ENCODE data around the gene TMPRSS4. TPM values are rescaled to one million over a fixed set of nuclear protein-coding genes. Genes with fewer than 3 reads are reported as not detected.

The TMPRSS4 gene
- total RNA-seq, 1 donor from 2014 or later, result 7.9 TPM

- ATAC-seq, result no peak
- no peak for TF ChIP-seq CTCF (IDR thresholded peaks at IDR 0.05)
- no peaks in the 10 kb centered on the region for H3K4me1 ChIP-seq
- no peaks in the 10 kb centered on the region for H3K9me3 ChIP-seq
- H3K27me3 ChIP-seq (ENCODE audit: low read depth), result no peaks in the 10 kb centered on the region
- no peak for DNase-seq
- intact Hi-C loops (cut with DNase I), result no loop called here
- H3K4me3 ChIP-seq, result no peak overlapping the region
- H3K27ac ChIP-seq, result no peak overlapping the region
- H3K36me3 ChIP-seq, result peaks cover under 1% of the 10 kb centered on the region
These were observed 55.7 kb downstream of the TMPRSS4 start for GRCh38 chr11:118132385-118133151.

GRCh38 chr11:118133816-118134215 lies 56.9 kb downstream of the TMPRSS4 start:
- intact Hi-C loops (cut with DNase I), result no loop called here
- H3K27ac ChIP-seq, result no peak overlapping the region
- H3K27me3 ChIP-seq (ENCODE audit: low read depth), result no peaks in the 10 kb centered on the region
- no peak overlapping the region for H3K4me3 ChIP-seq
- DNase-seq (no peak), ATAC-seq (no peak)
- no peak for TF ChIP-seq CTCF (IDR thresholded peaks at IDR 0.05)
- H3K36me3 ChIP-seq, result peaks cover 5% of the 10 kb centered on the region
- H3K9me3 ChIP-seq, result no peaks in the 10 kb centered on the region
- H3K4me1 ChIP-seq, result no peaks in the 10 kb centered on the region

- intact Hi-C loops (cut with DNase I), result no loop called here
- no peak overlapping the region for H3K27ac ChIP-seq
- DNase-seq (no peak), ATAC-seq (no peak)
- H3K27me3 ChIP-seq (ENCODE audit: low read depth), result no peaks in the 10 kb centered on the region
- H3K4me1 ChIP-seq, result no peaks in the 10 kb centered on the region
- H3K36me3 ChIP-seq, result peaks cover 5% of the 10 kb centered on the region
- no peak for TF ChIP-seq CTCF (IDR thresholded peaks at IDR 0.05)
- H3K4me3 ChIP-seq, result no peak overlapping the region
- no peaks in the 10 kb centered on the region for H3K9me3 ChIP-seq
These were observed 58.3 kb downstream of the TMPRSS4 start for GRCh38 chr11:118135051-118135795.

DNA sequence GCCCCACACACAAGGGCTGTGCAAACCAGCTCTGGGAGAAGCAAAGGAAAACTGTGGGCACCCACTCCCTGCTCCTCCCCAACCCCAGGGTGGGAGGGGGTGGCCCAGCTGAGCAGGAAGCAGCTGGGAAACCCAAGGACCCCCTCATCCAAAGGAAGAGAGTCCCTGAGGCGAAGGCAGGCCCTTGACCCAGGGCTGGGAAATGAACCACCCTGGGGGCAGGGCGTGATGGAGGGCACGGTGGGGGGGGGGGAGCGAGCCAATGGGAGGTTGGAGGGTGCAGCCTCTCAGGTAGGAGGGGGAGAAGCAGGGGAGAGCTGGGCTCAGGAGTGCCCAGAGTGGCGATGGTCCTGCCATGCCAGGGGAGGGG lies 58.9 kb downstream of the TMPRSS4 start:
- Histone ChIP-seq H3K9me3 (no peaks in the 10 kb centered on the region), H3K4me1 (no peaks in the 10 kb centered on the region), H3K36me3 (peaks cover 5% of the 10 kb centered on the region), H3K27me3 (ENCODE audit: low read depth) (no peaks in the 10 kb centered on the region), H3K4me3 (no peak overlapping the region), H3K27ac (no peak overlapping the region)
- TF ChIP-seq CTCF (IDR thresholded peaks at IDR 0.05), result no peak
- DNase-seq, result no peak
- ATAC-seq, result no peak
- intact Hi-C loops (cut with DNase I), result no loop called here

DNA sequence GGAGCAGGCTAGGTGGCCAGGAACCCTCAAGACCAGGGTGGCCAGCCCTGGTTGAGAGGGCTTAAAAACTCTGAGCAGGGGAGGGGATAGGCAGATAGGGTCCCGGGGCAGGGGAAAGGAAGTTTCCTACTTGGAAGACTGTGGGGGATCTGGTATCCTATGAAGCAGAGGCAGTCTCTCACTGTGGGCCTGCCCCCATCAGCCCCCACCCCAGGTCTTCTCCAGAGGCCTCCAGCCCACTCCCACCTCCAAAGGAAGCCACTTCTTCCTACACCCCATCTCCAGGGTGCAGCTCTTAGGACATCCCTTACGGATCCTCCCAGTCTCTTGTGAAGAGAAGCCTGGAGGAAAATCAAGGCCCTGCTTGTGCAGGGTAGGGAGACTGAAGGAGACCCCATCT lies 59.5 kb downstream of the TMPRSS4 start:
- H3K36me3 ChIP-seq, result peaks cover 5% of the 10 kb centered on the region
- DNase-seq, result no peak
- no peaks in the 10 kb centered on the region for H3K9me3 ChIP-seq
- H3K27me3 ChIP-seq (ENCODE audit: low read depth), result peaks cover 5% of the 10 kb centered on the region
- H3K4me3 ChIP-seq, result no peak overlapping the region
- H3K4me1 ChIP-seq, result no peaks in the 10 kb centered on the region
- intact Hi-C loops (cut with DNase I), result no loop called here
- no peak for TF ChIP-seq CTCF (IDR thresholded peaks at IDR 0.05)
- no peak overlapping the region for H3K27ac ChIP-seq
- no peak for ATAC-seq
